BLaER1 (cell line): ENCODE results near the gene CREBL2.
"Not testable (repeated sequence)": the region's sequence is repeated elsewhere in the genome, so short reads cannot be mapped to it uniquely, and the experiment has no call there.

ENCODE experiments used
- H3K27ac ChIP-seq: shearing (Covaris generic); formaldehyde crosslinking; 2 replicates; pipeline ENCODE4 v1.8.1; 2022
- H3K27me3 ChIP-seq: shearing (Covaris generic); formaldehyde crosslinking; 2 replicates; pipeline ENCODE4 v1.8.1; 2022
- H3K36me3 ChIP-seq: shearing (Covaris generic); formaldehyde crosslinking; 2 replicates; pipeline ENCODE4 v1.8.1; 2022
- H3K4me1 ChIP-seq: shearing (Covaris generic); formaldehyde crosslinking; 2 replicates; pipeline ENCODE4 v1.8.1; 2022
- H3K4me2 ChIP-seq: shearing (Covaris generic); formaldehyde crosslinking; 2 replicates; pipeline ENCODE4 v1.8.1; 2022
- H3K4me3 ChIP-seq: shearing (Covaris generic); formaldehyde crosslinking; 2 replicates; pipeline ENCODE4 v1.8.1; 2022
- H3K9ac ChIP-seq: shearing (Covaris generic); formaldehyde crosslinking; 2 replicates; pipeline ENCODE4 v1.8.1; 2022
- H3K9me3 ChIP-seq: shearing (Covaris generic); formaldehyde crosslinking; 2 replicates; pipeline ENCODE4 v1.8.1; 2022
- H4K20me1 ChIP-seq: shearing (Covaris generic); formaldehyde crosslinking; 2 replicates; pipeline ENCODE4 v1.8.1; 2022
- Cebpa-rat ChIP-seq: shearing (Covaris generic); IDR thresholded peaks from 2 replicates; pipeline ENCODE4 v1.8.1; 2022

CREBL2 gene

GRCh38 chr12:12614342-12614741 lies 2.7 kb downstream of the CREBL2 start:
- Histone ChIP-seq H3K9me3 (peaks cover 9% of the 10 kb centered on the region; the same call in 1 of the 2 replicates), H3K9ac (no peak overlapping the region), H3K36me3 (peaks cover 18% of the 10 kb centered on the region), H3K4me2 (no peak overlapping the region), H4K20me1 (no peaks in the 10 kb centered on the region), H3K4me1 (peaks cover 24% of the 10 kb centered on the region), H3K27me3 (no peaks in the 10 kb centered on the region), H3K4me3 (no peak overlapping the region), H3K27ac (no peak overlapping the region)
- no peak for TF ChIP-seq Cebpa-rat

GRCh38 chr12:12616512-12617310 lies 5.0 kb downstream of the CREBL2 start:
- Histone ChIP-seq H3K36me3 (peaks cover 33% of the 10 kb centered on the region), H3K9ac (no peak overlapping the region), H3K4me1 (peaks cover 20% of the 10 kb centered on the region), H3K9me3 (peaks cover 9% of the 10 kb centered on the region; the same call in 1 of the 2 replicates), H3K4me3 (no peak overlapping the region), H3K4me2 (no peak overlapping the region), H3K27ac (no peak overlapping the region), H4K20me1 (no peaks in the 10 kb centered on the region), H3K27me3 (no peaks in the 10 kb centered on the region)
- no peak for TF ChIP-seq Cebpa-rat

GRCh38 chr12:12618064-12618463 lies 6.4 kb downstream of the CREBL2 start:
- peaks cover 33% of the 10 kb centered on the region for H3K36me3 ChIP-seq
- not testable (repeated sequence) for H3K4me3 ChIP-seq, H3K9me3 ChIP-seq, H4K20me1 ChIP-seq, H3K27me3 ChIP-seq, H3K27ac ChIP-seq, H3K9ac ChIP-seq, H3K4me2 ChIP-seq
- peaks cover 25% of the 10 kb centered on the region for H3K4me1 ChIP-seq

- peaks cover 31% of the 10 kb centered on the region for H3K36me3 ChIP-seq
- peaks cover 9% of the 10 kb centered on the region; the same call in 1 of the 2 replicates for H3K9me3 ChIP-seq
- TF ChIP-seq Cebpa-rat, result no peak
- no peak overlapping the region for H3K9ac ChIP-seq
- H3K27ac ChIP-seq, result no peak overlapping the region
- H4K20me1 ChIP-seq, result no peaks in the 10 kb centered on the region
- no peaks in the 10 kb centered on the region for H3K27me3 ChIP-seq
- no peak overlapping the region for H3K4me2 ChIP-seq
- H3K4me3 ChIP-seq, result no peak overlapping the region
- H3K4me1 ChIP-seq, result peaks cover 20% of the 10 kb centered on the region
Measured at GRCh38 chr12:12620730-12621315, 9.1 kb downstream of the CREBL2 start.

- Histone ChIP-seq H3K36me3 (peaks cover 26% of the 10 kb centered on the region; the same call in 1 of the 2 replicates), H3K9ac (peak overlapping the region; percentile 32; the same call in 1 of the 2 replicates), H3K27ac (no peak overlapping the region), H3K4me3 (no peak overlapping the region), H3K4me2 (peak overlapping the region; percentile 59), H3K27me3 (no peaks in the 10 kb centered on the region), H4K20me1 (no peaks in the 10 kb centered on the region), H3K4me1 (peaks cover 20% of the 10 kb centered on the region), H3K9me3 (peaks cover 9% of the 10 kb centered on the region; the same call in 1 of the 2 replicates)
- no peak for TF ChIP-seq Cebpa-rat
Measured at GRCh38 chr12:12622418-12622817, 10.7 kb downstream of the CREBL2 start.

- Histone ChIP-seq H4K20me1 (no peaks in the 10 kb centered on the region), H3K36me3 (peaks cover 19% of the 10 kb centered on the region; the same call in 1 of the 2 replicates), H3K4me2 (no peak overlapping the region), H3K9ac (no peak overlapping the region), H3K4me1 (peaks cover 20% of the 10 kb centered on the region), H3K4me3 (no peak overlapping the region), H3K27ac (no peak overlapping the region), H3K9me3 (no peaks in the 10 kb centered on the region), H3K27me3 (no peaks in the 10 kb centered on the region)
- TF ChIP-seq Cebpa-rat, result no peak
Measured at GRCh38 chr12:12624498-12624992, 12.9 kb downstream of the CREBL2 start.

- no peak for TF ChIP-seq Cebpa-rat
- Histone ChIP-seq H3K4me2 (no peak overlapping the region), H4K20me1 (no peaks in the 10 kb centered on the region), H3K9me3 (no peaks in the 10 kb centered on the region), H3K36me3 (peaks cover 5% of the 10 kb centered on the region; the same call in 1 of the 2 replicates), H3K4me1 (peaks cover 20% of the 10 kb centered on the region), H3K27ac (no peak overlapping the region), H3K4me3 (no peak overlapping the region), H3K27me3 (no peaks in the 10 kb centered on the region), H3K9ac (no peak overlapping the region)
Measured at GRCh38 chr12:12626471-12626870, 14.8 kb downstream of the CREBL2 start.

GRCh38 chr12:12627308-12627827 lies 15.7 kb downstream of the CREBL2 start:
- no peaks in the 10 kb centered on the region for H3K9me3 ChIP-seq
- H3K9ac ChIP-seq, result no peak overlapping the region
- no peak for TF ChIP-seq Cebpa-rat
- no peak overlapping the region for H3K27ac ChIP-seq
- H4K20me1 ChIP-seq, result no peaks in the 10 kb centered on the region
- no peak overlapping the region for H3K4me3 ChIP-seq
- H3K27me3 ChIP-seq, result no peaks in the 10 kb centered on the region
- peaks cover 11% of the 10 kb centered on the region for H3K4me1 ChIP-seq
- H3K4me2 ChIP-seq, result no peak overlapping the region
- H3K36me3 ChIP-seq, result peaks cover 5% of the 10 kb centered on the region; the same call in 1 of the 2 replicates

GRCh38 chr12:12628013-12628412 lies 16.3 kb downstream of the CREBL2 start:
- no peak overlapping the region for H3K27ac ChIP-seq
- H4K20me1 ChIP-seq, result no peaks in the 10 kb centered on the region
- no peak overlapping the region for H3K9ac ChIP-seq
- TF ChIP-seq Cebpa-rat, result no peak
- no peaks in the 10 kb centered on the region for H3K9me3 ChIP-seq
- H3K4me3 ChIP-seq, result no peak overlapping the region
- peaks cover 4% of the 10 kb centered on the region for H3K4me1 ChIP-seq
- peaks cover 5% of the 10 kb centered on the region; the same call in 1 of the 2 replicates for H3K36me3 ChIP-seq
- H3K4me2 ChIP-seq, result no peak overlapping the region
- H3K27me3 ChIP-seq, result no peaks in the 10 kb centered on the region

- H3K36me3 ChIP-seq, result peaks cover 10% of the 10 kb centered on the region
- TF ChIP-seq Cebpa-rat, result no peak
- no peak overlapping the region for H3K4me2 ChIP-seq
- no peak overlapping the region for H3K27ac ChIP-seq
- H4K20me1 ChIP-seq, result no peaks in the 10 kb centered on the region
- H3K9me3 ChIP-seq, result no peaks in the 10 kb centered on the region
- no peaks in the 10 kb centered on the region for H3K27me3 ChIP-seq
- H3K4me1 ChIP-seq, result no peaks in the 10 kb centered on the region
- H3K4me3 ChIP-seq, result no peak overlapping the region
- H3K9ac ChIP-seq, result no peak overlapping the region
Measured at GRCh38 chr12:12630850-12631249, 19.2 kb downstream of the CREBL2 start.
